Myocyte (in vitro differentiated cells): Measurements from ENCODE around the gene MID1. TPM values are rescaled to one million over a fixed set of nuclear protein-coding genes. Genes with fewer than 3 reads are reported as not detected.

Experiments
- DNase-seq: peaks from one replicate; pipeline ENCODE4 v3.0.0-alpha.2; 2012; ENCODE audit warnings: low read depth
- total RNA-seq: library from RNA; depleted of rRNA; stranded (reverse); fragments of >200 nt; gene quantifications from 2 replicates; pipeline ENCODE4 v1.2.3, GENCODE V29; 2014

Gene MID1
- total RNA-seq, 1 donor from 2014 or later, result 11.0 TPM

- no peak for DNase-seq
These were observed 88.5 kb downstream of the MID1 start for GRCh38 chrX:10531927-10532326.

GRCh38 chrX:10529344-10529743, 91.0 kb downstream of the MID1 start:
- DNase-seq, result no peak

DNA sequence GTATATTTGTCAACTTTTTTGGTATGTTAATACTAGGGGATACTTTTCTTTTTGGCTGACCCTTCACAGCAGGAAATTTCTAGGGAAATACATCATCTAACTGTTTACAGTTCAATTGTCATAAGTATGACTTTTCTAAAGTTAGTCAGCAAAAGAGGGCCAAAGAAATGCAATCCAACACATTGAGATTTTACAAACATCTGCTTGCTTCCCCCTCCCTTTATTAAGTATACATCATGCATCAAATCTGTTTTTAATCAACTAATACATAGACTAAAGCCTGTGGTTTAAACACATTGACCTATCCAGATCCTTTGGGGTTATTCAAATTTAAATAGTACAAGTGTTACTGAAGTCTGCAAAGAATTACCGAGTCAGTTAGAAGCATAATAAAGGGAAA, 93.9 kb downstream of the MID1 start:
- no peak for DNase-seq

DNA sequence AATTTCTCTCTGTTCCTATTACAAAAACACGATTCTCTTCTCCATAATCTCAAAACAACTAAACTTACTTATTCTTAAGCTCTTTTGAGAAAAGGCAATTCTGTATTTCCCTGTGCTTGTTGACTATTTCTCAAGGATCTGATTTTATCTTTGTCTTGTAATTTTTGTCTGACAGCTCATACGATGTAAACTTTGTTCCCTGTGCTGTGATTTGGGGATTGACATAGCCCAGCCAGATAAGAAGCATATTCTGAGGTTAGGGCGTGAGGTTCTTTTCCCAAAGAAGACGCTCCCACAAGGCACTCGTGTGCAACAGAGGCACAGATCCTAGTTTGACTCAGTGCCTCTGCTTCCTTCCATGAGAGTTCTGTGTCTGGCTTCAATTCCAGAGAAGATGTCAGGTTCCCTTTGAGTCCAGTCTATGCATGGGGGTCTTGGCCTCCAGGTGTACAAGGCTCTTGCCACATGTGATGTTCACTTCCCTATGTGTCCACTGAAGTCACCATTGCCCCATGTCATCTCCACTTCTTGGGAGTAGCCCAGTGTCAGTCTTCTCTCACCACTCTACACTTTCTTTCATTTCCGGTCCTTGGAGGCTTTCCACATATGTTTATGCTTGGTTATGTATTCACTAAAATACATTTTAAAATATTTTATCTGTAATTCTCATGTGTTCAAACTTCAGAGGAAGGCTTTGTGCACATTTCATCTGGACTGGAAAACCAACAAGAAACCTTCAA, 94.8 kb downstream of the MID1 start:
- no peak for DNase-seq

DNA sequence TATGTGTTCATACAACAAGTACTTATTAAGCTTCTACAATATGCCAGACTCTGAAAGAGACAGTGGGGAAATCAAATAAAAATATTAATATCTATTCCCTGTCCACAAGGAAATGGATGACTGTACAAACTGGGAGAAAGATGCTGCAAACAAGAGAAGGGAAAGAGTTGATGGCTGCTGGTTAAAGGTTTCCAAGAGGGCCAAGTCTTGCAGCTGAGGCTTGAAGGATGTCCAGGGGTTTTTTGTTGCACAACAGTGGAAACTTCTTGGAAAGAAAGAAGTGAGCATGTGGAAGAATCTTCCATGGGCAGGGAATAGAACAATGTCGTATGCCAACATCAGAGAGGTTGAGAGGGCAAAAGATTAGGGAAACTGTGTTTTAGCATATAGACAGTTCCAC, 95.8 kb downstream of the MID1 start:
- no peak for DNase-seq

DNA sequence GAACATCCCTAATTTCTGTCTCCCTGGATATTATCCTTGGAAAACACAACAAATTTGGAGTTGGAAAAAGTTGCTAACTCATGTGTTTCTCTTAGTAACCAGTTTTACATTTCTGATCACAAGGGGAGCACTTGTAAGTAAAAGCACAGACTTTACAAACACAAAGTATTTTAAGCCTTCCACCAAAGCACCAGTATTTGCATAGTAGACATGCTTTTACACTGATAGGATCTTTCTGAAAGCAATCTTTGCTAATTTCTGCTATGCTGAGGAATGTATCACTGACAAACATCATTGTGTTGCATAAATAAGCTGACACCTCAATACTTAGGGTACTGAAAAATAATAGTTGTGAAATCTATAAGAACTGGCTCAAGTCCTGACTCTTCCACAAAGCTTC, 100.6 kb downstream of the MID1 start:
- no peak for DNase-seq

- DNase-seq, result no peak
These were observed 101.1 kb downstream of the MID1 start for GRCh38 chrX:10519278-10519677.

DNA sequence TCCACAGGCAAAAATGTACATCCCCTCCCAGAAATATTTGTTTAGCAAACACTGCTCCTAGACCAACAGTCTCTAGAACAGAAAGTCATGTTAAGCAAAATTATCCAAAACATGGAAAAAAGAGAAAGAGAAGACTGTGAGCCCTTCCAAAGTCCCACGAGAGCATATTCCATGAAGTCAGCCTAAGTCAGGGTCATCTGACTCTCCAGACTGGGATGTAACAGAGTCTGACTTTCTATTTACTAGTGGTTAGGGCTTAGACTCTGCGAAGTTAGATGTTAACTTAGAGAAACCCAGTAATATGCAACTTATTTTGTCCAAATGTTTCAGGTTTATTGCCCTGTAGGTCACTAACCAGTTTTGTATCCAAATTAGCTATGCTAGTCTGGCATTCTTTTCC, 102.3 kb downstream of the MID1 start:
- no peak for DNase-seq

DNA sequence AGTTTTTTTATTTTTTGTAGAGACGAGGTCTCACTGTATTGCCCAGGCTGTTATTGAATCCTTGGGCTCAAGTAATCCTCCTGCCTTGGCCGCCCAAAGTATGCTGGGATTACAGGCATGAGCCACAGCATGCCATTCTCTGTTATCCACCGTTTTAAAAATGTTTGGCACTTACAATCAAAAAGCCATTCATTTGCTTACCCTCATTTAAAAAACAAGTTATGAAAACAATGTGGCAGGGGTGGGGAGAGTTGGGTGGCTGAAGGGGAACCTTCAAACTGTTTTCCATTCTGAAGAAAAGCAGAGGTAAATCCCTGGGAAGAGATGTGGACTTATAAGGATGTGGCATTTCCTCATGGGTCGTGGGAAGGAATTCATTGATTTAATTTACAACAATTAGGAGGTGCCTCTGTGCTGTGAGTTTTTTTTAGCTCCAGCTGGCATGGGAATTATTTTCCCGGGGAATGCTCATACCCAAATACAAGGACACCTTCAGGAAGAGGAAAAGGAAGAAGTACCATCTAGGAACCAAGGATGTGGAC, 103.5 kb downstream of the MID1 start:
- DNase-seq, result no peak

GRCh38 chrX:10514891-10515290, 105.5 kb downstream of the MID1 start:
- DNase-seq, result no peak

GRCh38 chrX:10513974-10514373, 106.4 kb downstream of the MID1 start:
- no peak for DNase-seq

GRCh38 chrX:10512741-10513140, 107.6 kb downstream of the MID1 start:
- DNase-seq, result no peak

GRCh38 chrX:10512258-10512657, 108.1 kb downstream of the MID1 start:
- DNase-seq, result no peak

DNA sequence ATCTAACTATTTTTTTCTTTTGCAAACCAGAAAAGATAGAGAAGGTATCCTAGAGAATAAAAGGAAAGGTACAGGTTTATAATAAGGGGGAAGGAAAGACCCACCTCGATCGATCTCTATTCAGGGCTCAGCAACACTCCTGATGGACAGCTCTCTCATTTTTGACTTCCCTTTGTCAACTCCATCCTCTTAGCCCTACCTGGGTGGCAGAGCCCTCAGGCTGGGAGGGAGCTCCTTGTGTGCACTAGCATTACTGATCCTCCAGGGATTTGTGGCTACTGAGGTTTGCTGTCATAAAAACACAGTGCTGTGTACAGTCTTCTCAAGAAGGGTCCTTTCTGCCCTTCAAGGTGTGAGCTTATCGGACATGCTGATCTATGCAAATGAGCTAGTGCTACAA, 111.0 kb downstream of the MID1 start:
- DNase-seq, result no peak

DNA sequence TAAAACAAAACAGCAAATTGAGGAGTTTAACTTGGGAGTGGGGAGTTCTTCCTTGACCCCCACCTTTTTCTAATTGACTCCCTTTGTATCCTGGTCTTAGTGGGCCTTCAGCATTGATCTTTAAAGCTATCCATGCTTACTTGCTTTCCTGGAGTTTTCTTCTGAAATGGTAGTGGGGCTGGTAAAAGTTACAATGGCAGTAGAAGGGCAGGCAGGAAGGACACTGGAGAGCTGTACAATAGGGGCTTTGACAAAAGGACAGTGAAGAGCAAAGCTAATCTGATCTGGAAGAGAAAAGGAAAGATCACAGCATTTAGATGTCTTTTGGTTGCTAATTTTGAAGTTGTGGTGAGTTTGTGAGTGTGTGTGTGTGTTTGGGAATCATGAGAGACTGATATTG, 111.5 kb downstream of the MID1 start:
- no peak for DNase-seq

- peak; percentile 47 for DNase-seq
These were observed 112.5 kb downstream of the MID1 start for GRCh38 chrX:10507876-10508275.

GRCh38 chrX:10507181-10507580, 113.2 kb downstream of the MID1 start:
- DNase-seq, result peak; percentile 26

GRCh38 chrX:10506781-10507180, 113.6 kb downstream of the MID1 start:
- no peak for DNase-seq

GRCh38 chrX:10505726-10506125, 114.7 kb downstream of the MID1 start:
- no peak for DNase-seq

DNA sequence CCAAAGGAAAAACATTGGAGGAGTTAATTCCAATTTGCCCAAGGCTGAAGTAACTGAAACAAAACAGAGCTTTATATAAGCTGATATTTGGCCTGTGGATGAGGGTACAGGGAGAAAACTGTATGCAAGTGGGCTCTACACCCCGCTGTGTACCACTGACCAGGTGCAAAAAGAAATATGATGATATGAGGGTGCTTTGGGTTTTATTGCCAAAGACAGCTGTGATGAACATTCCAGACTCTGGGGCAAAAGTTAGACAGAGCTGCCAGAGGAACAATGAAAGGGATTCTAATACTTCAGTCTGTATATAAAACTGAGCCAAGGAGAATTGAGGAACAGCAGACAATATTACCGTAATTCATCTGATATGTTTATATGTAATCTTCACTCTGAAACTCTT, 117.4 kb downstream of the MID1 start:
- peak; percentile 22 for DNase-seq

- DNase-seq, result no peak
These were observed 118.8 kb downstream of the MID1 start for GRCh38 chrX:10501611-10502010.

GRCh38 chrX:10496345-10496965, 123.9 kb downstream of the MID1 start:
- peak; percentile 62 for DNase-seq

- no peak for DNase-seq
These were observed 124.7 kb downstream of the MID1 start for GRCh38 chrX:10495677-10496076.
